Activated CD4-positive, alpha-beta T cell treated with anti-CD3 and anti-CD28 coated beads, Interleukin-2, amount 10 ng/mL, durations not matched to agents 7 days and 5 days (primary cell): ENCODE data around the gene CCR2. TPM values are rescaled to one million over a fixed set of nuclear protein-coding genes. Genes with fewer than 3 reads are reported as not detected.

ENCODE experiments used
- CTCF ChIA-PET: fragments of 350-600 bp; sonication (Branson Sonifier 250); formaldehyde crosslinking; loops from one replicate; lab custom pipeline; 2021; ENCODE audit warnings: antibody characterized with exemption; lab: Charles Lee
- POLR2A ChIA-PET: fragments of 350-600 bp; sonication (Branson Sonifier 250); formaldehyde crosslinking; loops from one replicate; lab custom pipeline; 2021; ENCODE audit warnings: antibody characterized with exemption; lab: Charles Lee
- DNase-seq: peaks from one replicate; pipeline ENCODE4 v3.0.0-alpha.2; 2020
- H3K27ac Mint-ChIP-seq: one replicate; pipeline ENCODE4 v1.8.0; 2021; ENCODE audit warnings: mild to moderate bottlenecking, moderate library complexity, mixed read lengths
- H3K27me3 Mint-ChIP-seq: one replicate; pipeline ENCODE4 v1.8.0; 2021; ENCODE audit warnings: mixed read lengths
- H3K36me3 Mint-ChIP-seq: one replicate; pipeline ENCODE4 v1.8.0; 2021; ENCODE audit warnings: low read depth, mixed read lengths
- H3K4me1 Mint-ChIP-seq: one replicate; pipeline ENCODE4 v1.8.0; 2021; ENCODE audit warnings: mixed read lengths
- H3K4me3 Mint-ChIP-seq: one replicate; pipeline ENCODE4 v1.8.0; 2021; ENCODE audit warnings: mild to moderate bottlenecking, moderate library complexity, mixed read lengths
- H3K9me3 Mint-ChIP-seq: one replicate; pipeline ENCODE4 v1.8.0; 2021; ENCODE audit warnings: mixed read lengths
- total RNA-seq, 2 experiments: library from RNA; stranded (reverse); gene quantifications; one replicate each; pipeline ENCODE4 v1.2.3, GENCODE V29; 2021

CCR2 gene
- total RNA-seq, 2 experiments from 2014 or later, result 28.6 to 29.1 TPM

- peaks cover 33% of the 10 kb centered on the region for H3K27me3 Mint-ChIP-seq
- H3K9me3 Mint-ChIP-seq, result peaks cover 3% of the 10 kb centered on the region
- H3K36me3 Mint-ChIP-seq, result peaks cover 11% of the 10 kb centered on the region
- H3K4me3 Mint-ChIP-seq, result peak within 1 kb of the TSS; percentile 65
- ChIA-PET CTCF (interaction anchor here (0.5 to 6.1 kb wide), 17 partner anchors 11 to 1311 kb away, joined by 3 to 42 read pairs (median 6); partner anchors contain the start of gene CCR1), POLR2A (interaction anchor here (0.8 to 1.8 kb wide), 3 partner anchors 71 to 273 kb away, joined by 3 to 7 read pairs (median 3); no protein-coding TSS in a partner anchor)
- DNase-seq, result peak; percentile 49
- peaks cover 72% of the 10 kb centered on the region for H3K4me1 Mint-ChIP-seq
- peak within 1 kb of the TSS; percentile 81 for H3K27ac Mint-ChIP-seq
These were observed 17.1 kb downstream of the CCR2 start, which contains the start of gene CCR5 for GRCh38 chr3:46370839-46371518. CCR5 (plus strand) TSS chr3:46370946; CDS start chr3:46372903, 1,957 bp downstream.

- ChIA-PET CTCF (interaction anchor here (0.7 to 6.1 kb wide), 23 partner anchors 11 to 433 kb away, joined by 3 to 42 read pairs (median 4); partner anchors contain the start of gene CCR1), POLR2A (no interaction called here)
- Mint-ChIP-seq H3K9me3 (no peaks in the 10 kb centered on the region), H3K4me1 (peaks cover 72% of the 10 kb centered on the region), H3K27ac (peak overlapping the region; percentile 81), H3K4me3 (peak overlapping the region; percentile 65), H3K36me3 (peaks cover 10% of the 10 kb centered on the region), H3K27me3 (peaks cover 28% of the 10 kb centered on the region)
- no peak for DNase-seq
These were observed 17.8 kb downstream of the CCR2 start for GRCh38 chr3:46371519-46372340.

- H3K4me1 Mint-ChIP-seq, result peaks cover 74% of the 10 kb centered on the region
- CTCF ChIA-PET, result interaction anchor here (0.6 to 6.1 kb wide), 20 partner anchors 10 to 434 kb away, joined by 3 to 42 read pairs (median 4); partner anchors contain the start of gene CCR1
- H3K27ac Mint-ChIP-seq, result peak overlapping the region; percentile 77
- peaks cover 7% of the 10 kb centered on the region for H3K36me3 Mint-ChIP-seq
- H3K27me3 Mint-ChIP-seq, result peaks cover 32% of the 10 kb centered on the region
- POLR2A ChIA-PET, result no interaction called here
- H3K9me3 Mint-ChIP-seq, result no peaks in the 10 kb centered on the region
- peak overlapping the region; percentile 65 for H3K4me3 Mint-ChIP-seq
- DNase-seq, result peak; percentile 60
These were observed 18.8 kb downstream of the CCR2 start for GRCh38 chr3:46372492-46373359.

GRCh38 chr3:46374755-46375154 lies 20.8 kb downstream of the CCR2 start:
- Mint-ChIP-seq H3K27me3 (peaks cover 30% of the 10 kb centered on the region), H3K4me1 (peaks cover 59% of the 10 kb centered on the region), H3K9me3 (no peaks in the 10 kb centered on the region), H3K36me3 (peaks cover 7% of the 10 kb centered on the region), H3K4me3 (no peak overlapping the region), H3K27ac (no peak overlapping the region)
- CTCF ChIA-PET, result interaction anchor here (0.8 to 1.3 kb wide), 4 partner anchors 9 to 296 kb away, joined by 3 to 4 read pairs (median 4); no protein-coding TSS in a partner anchor
- no peak for DNase-seq
- POLR2A ChIA-PET, result no interaction called here

- Mint-ChIP-seq H3K4me3 (no peak overlapping the region), H3K27me3 (peaks cover 30% of the 10 kb centered on the region), H3K27ac (no peak overlapping the region), H3K9me3 (no peaks in the 10 kb centered on the region), H3K4me1 (peaks cover 57% of the 10 kb centered on the region), H3K36me3 (peaks cover 7% of the 10 kb centered on the region)
- CTCF ChIA-PET, result interaction anchor here (0.9 to 1.3 kb wide), 3 partner anchors 8 to 296 kb away, joined by 4 read pairs; no protein-coding TSS in a partner anchor
- POLR2A ChIA-PET, result no interaction called here
- DNase-seq, result no peak
These were observed 21.3 kb downstream of the CCR2 start for GRCh38 chr3:46375218-46375617.

- ChIA-PET POLR2A (no interaction called here), CTCF (interaction anchor here (1.0 kb wide), 1 partner anchor 161 kb away, joined by 4 read pairs; no protein-coding TSS in a partner anchor)
- Mint-ChIP-seq H3K27me3 (peaks cover 29% of the 10 kb centered on the region), H3K36me3 (peaks cover 9% of the 10 kb centered on the region), H3K9me3 (no peaks in the 10 kb centered on the region), H3K4me1 (peaks cover 57% of the 10 kb centered on the region), H3K4me3 (no peak overlapping the region), H3K27ac (peak overlapping the region; percentile 33)
- DNase-seq, result no peak
These were observed 21.9 kb downstream of the CCR2 start for GRCh38 chr3:46375814-46376213.

- Mint-ChIP-seq H3K27me3 (peaks cover 18% of the 10 kb centered on the region), H3K9me3 (no peaks in the 10 kb centered on the region), H3K4me1 (peaks cover 49% of the 10 kb centered on the region), H3K36me3 (peaks cover 7% of the 10 kb centered on the region), H3K4me3 (no peak overlapping the region), H3K27ac (no peak overlapping the region)
- ChIA-PET CTCF (interaction anchor here (0.6 to 2.2 kb wide), 20 partner anchors 8 to 439 kb away, joined by 3 to 16 read pairs (median 4); partner anchors contain the start of genes CCR5AS and CCRL2), POLR2A (no interaction called here)
- DNase-seq, result peak; percentile 74
These were observed 24.6 kb downstream of the CCR2 start for GRCh38 chr3:46378426-46378942.

GRCh38 chr3:46380471-46381221 lies 26.7 kb downstream of the CCR2 start:
- Mint-ChIP-seq H3K27ac (peak overlapping the region; percentile 90), H3K4me3 (no peak overlapping the region), H3K4me1 (peaks cover 51% of the 10 kb centered on the region), H3K27me3 (peaks cover 9% of the 10 kb centered on the region), H3K9me3 (peaks cover 3% of the 10 kb centered on the region), H3K36me3 (peaks cover 2% of the 10 kb centered on the region)
- no peak for DNase-seq
- POLR2A ChIA-PET, result no interaction called here
- CTCF ChIA-PET, result no interaction called here

- no peak overlapping the region for H3K4me3 Mint-ChIP-seq
- H3K4me1 Mint-ChIP-seq, result peaks cover 47% of the 10 kb centered on the region
- DNase-seq, result no peak
- no peak overlapping the region for H3K27ac Mint-ChIP-seq
- H3K9me3 Mint-ChIP-seq, result peaks cover 3% of the 10 kb centered on the region
- CTCF ChIA-PET, result interaction anchor here (2.2 kb wide), 1 partner anchor 10 kb away, joined by 5 read pairs; no protein-coding TSS in a partner anchor
- H3K27me3 Mint-ChIP-seq, result peaks cover 6% of the 10 kb centered on the region
- peaks cover 2% of the 10 kb centered on the region for H3K36me3 Mint-ChIP-seq
- POLR2A ChIA-PET, result no interaction called here
These were observed 27.7 kb downstream of the CCR2 start for GRCh38 chr3:46381625-46382024.

GRCh38 chr3:46383211-46383950 lies 29.5 kb downstream of the CCR2 start:
- peaks cover 3% of the 10 kb centered on the region for H3K9me3 Mint-ChIP-seq
- CTCF ChIA-PET, result interaction anchor here (0.9 to 2.2 kb wide), 5 partner anchors 9 to 304 kb away, joined by 3 to 5 read pairs (median 4); partner anchors contain the start of gene CCRL2
- peaks cover 42% of the 10 kb centered on the region for H3K4me1 Mint-ChIP-seq
- H3K27ac Mint-ChIP-seq, result peak overlapping the region; percentile 54
- H3K27me3 Mint-ChIP-seq, result no peaks in the 10 kb centered on the region
- POLR2A ChIA-PET, result no interaction called here
- no peak overlapping the region for H3K4me3 Mint-ChIP-seq
- no peak for DNase-seq
- H3K36me3 Mint-ChIP-seq, result peaks cover 2% of the 10 kb centered on the region
